Upper lobe of left lung (tissue), 4 donors: ENCODE data around the gene ZBTB16.

Source experiments
- EP300 ChIP-seq, 4 donors: sonication (generic); formaldehyde crosslinking; IDR thresholded peaks; one replicate each; pipeline ENCODE4 v1.5.1; 2017; ENCODE audit warnings: antibody characterized with exemption in 4 of 4, control low read depth in 2 of 4
- POLR2A ChIP-seq, 4 donors: fragments of 450-650 bp; IDR thresholded peaks; one replicate each; pipeline ENCODE4 v1.5.1; 2016 to 2017; ENCODE audit warnings: antibody characterized with exemption in 4 of 4, mild to moderate bottlenecking in 2 of 4
- TF ChIP-seq, protein P1 (sequence below), 6 experiments: fragments of 450-650 bp in 4 of 6; fragments of 200-600 bp in 2 of 6; sonication (generic) in 2 of 6; IDR thresholded peaks; one replicate each; pipeline ENCODE4 v1.5.1; 2016 to 2019; ENCODE audit warnings: antibody characterized with exemption in 6 of 6

GRCh38 chr11:114157476-114158050 lies 98.1 kb downstream of the ZBTB16 start:
- TF ChIP-seq POLR2A (IDR thresholded peaks at IDR 0.05) (peak in 1 of 4 donors; percentile 19), EP300 (IDR thresholded peaks at IDR 0.05) (no peak)
- TF ChIP-seq, protein P1, sequence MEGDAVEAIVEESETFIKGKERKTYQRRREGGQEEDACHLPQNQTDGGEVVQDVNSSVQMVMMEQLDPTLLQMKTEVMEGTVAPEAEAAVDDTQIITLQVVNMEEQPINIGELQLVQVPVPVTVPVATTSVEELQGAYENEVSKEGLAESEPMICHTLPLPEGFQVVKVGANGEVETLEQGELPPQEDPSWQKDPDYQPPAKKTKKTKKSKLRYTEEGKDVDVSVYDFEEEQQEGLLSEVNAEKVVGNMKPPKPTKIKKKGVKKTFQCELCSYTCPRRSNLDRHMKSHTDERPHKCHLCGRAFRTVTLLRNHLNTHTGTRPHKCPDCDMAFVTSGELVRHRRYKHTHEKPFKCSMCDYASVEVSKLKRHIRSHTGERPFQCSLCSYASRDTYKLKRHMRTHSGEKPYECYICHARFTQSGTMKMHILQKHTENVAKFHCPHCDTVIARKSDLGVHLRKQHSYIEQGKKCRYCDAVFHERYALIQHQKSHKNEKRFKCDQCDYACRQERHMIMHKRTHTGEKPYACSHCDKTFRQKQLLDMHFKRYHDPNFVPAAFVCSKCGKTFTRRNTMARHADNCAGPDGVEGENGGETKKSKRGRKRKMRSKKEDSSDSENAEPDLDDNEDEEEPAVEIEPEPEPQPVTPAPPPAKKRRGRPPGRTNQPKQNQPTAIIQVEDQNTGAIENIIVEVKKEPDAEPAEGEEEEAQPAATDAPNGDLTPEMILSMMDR (IDR thresholded peaks at IDR 0.05), result no peak
